GM06990 (cell line): ENCODE results near the gene ZNF708.
"Not testable (repeated sequence)": the region's sequence is repeated elsewhere in the genome, so short reads cannot be mapped to it uniquely, and the experiment has no call there.

Experiments used
- DNase-seq: peaks from one replicate; pipeline ENCODE4 v3.0.0-alpha.2; 2011; ENCODE audit not compliant: insufficient read length; ENCODE audit errors: extremely low read depth
- H3K27me3 ChIP-seq: replicated peaks from 2 replicates; pipeline ENCODE4 v1.6.0; 2011; ENCODE audit warnings: low read length; ENCODE audit not compliant: control insufficient read depth, insufficient read depth
- H3K36me3 ChIP-seq: 2 replicates; pipeline ENCODE4 v1.5.1; 2011; ENCODE audit warnings: low read length; ENCODE audit not compliant: control insufficient read depth, insufficient read depth
- H3K4me3 ChIP-seq: replicated peaks from 2 replicates; pipeline ENCODE4 v1.5.1; 2011; ENCODE audit warnings: low read depth, mild to moderate bottlenecking, control low read depth, low read length
- TF ChIP-seq, protein P1 (sequence below): IDR thresholded peaks from 2 replicates; pipeline ENCODE4 v1.5.1; 2011; ENCODE audit warnings: low read length, control low read depth, mild to moderate bottlenecking, inconsistent platforms; ENCODE audit not compliant: insufficient read depth, poor library complexity, severe bottlenecking

ZNF708 gene

GRCh38 chr19:21328885-21329605 lies at the start of gene ZNF708:
Gene ZNF708, minus strand, starts transcription at chr19:21329410. Its CDS starts 198 bp downstream, at chr19:21329212.
- Histone ChIP-seq H3K27me3 (no peaks in the 10 kb centered on the region), H3K36me3 (no peaks in the 10 kb centered on the region; the same call in 1 of the 2 replicates), H3K4me3 (peak within 1 kb of the TSS; percentile 87)
- TF ChIP-seq, protein P1, sequence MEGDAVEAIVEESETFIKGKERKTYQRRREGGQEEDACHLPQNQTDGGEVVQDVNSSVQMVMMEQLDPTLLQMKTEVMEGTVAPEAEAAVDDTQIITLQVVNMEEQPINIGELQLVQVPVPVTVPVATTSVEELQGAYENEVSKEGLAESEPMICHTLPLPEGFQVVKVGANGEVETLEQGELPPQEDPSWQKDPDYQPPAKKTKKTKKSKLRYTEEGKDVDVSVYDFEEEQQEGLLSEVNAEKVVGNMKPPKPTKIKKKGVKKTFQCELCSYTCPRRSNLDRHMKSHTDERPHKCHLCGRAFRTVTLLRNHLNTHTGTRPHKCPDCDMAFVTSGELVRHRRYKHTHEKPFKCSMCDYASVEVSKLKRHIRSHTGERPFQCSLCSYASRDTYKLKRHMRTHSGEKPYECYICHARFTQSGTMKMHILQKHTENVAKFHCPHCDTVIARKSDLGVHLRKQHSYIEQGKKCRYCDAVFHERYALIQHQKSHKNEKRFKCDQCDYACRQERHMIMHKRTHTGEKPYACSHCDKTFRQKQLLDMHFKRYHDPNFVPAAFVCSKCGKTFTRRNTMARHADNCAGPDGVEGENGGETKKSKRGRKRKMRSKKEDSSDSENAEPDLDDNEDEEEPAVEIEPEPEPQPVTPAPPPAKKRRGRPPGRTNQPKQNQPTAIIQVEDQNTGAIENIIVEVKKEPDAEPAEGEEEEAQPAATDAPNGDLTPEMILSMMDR: peak; percentile 8
- DNase-seq: peak; percentile 88

- H3K4me3 ChIP-seq: no peak overlapping the region
- no peak for DNase-seq
- no peaks in the 10 kb centered on the region for H3K27me3 ChIP-seq
- TF ChIP-seq, protein P1: no peak
- H3K36me3 ChIP-seq: peaks cover 5% of the 10 kb centered on the region
Measured at GRCh38 chr19:21362291-21362690, 33.1 kb upstream of the ZNF708 start.

DNA sequence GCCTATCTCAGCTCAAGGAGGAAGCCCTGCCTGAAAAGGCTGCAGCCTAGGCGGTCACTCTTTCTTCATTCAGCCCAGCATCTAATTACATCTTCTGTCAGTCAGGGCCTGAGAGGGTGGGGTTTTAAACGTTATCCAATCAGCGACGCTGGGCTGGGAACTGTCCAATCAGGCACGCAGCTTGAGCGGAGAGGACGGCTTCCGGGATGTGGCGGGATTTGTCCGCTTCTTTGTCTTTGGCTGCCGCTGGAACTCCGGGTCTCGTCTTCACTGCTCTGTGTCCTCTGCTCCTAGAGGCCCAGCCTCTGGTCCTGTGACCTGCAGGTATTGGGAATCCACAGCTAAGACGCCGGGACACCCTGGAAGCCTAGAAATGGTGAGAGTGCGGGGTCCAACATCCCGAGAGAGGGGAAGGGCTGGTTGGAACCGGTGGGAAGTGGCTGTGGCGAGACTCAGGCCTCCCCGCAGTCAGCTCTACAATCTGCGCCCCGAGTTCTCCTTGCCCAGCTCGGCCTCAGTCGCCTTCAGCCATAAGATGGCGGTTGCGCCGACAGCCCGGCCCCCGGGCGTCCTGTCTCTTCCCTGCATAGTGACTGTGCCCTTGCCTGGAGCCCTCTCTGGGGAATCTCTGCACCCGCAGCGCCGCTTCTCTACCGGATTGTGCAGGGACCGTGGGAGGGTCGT lies 29.7 kb upstream of the ZNF708 start, which contains the start of gene ZNF738:
Gene ZNF738, plus strand, starts transcription at position 233 of the 684 bp plus-strand sequence. Its CDS starts 141 bp downstream, at position 374.
- H3K4me3 ChIP-seq: peak within 1 kb of the TSS; percentile 94
- TF ChIP-seq, protein P1: no peak
- H3K36me3 ChIP-seq: peaks cover 2% of the 10 kb centered on the region; the same call in 1 of the 2 replicates
- peak; percentile 86 for DNase-seq
- no peaks in the 10 kb centered on the region for H3K27me3 ChIP-seq

DNA sequence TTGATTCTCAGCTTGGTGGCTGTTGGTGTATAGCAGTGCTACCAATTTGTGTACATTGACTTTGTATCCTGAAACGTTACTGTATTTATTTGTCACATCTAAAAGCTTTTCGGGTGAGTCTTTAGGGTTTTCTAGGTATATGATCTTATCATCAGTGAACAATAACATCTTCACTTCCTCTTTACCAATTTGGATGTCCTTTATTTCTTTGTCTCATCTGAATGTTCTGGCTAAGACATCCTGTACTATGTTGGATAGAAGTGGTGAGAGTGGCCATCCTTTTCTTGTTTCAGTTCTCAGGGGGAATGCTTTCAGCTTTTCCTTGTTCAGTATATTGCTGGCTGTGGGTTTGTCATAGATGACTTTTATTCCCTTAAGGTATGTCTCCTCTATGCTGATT lies 23.6 kb upstream of the ZNF708 start:
- TF ChIP-seq, protein P1: no peak
- H3K27me3 ChIP-seq: no peaks in the 10 kb centered on the region
- H3K36me3 ChIP-seq: no peaks in the 10 kb centered on the region
- DNase-seq: no peak
- H3K4me3 ChIP-seq: no peak overlapping the region

- DNase-seq, H3K36me3 ChIP-seq, H3K4me3 ChIP-seq, H3K27me3 ChIP-seq: not testable (repeated sequence)
Measured at GRCh38 chr19:21344841-21345240, 15.6 kb upstream of the ZNF708 start.

GRCh38 chr19:21335721-21336120 lies 6.5 kb upstream of the ZNF708 start:
- TF ChIP-seq, protein P1: no peak
- H3K36me3 ChIP-seq: no peaks in the 10 kb centered on the region
- no peaks in the 10 kb centered on the region for H3K27me3 ChIP-seq
- no peak overlapping the region for H3K4me3 ChIP-seq
- DNase-seq: no peak
